ENCODE results near the gene CBFA2T2. TPM values are rescaled to one million over a fixed set of nuclear protein-coding genes. Genes with fewer than 3 reads are reported as not detected.

Gene CBFA2T2
- total RNA-seq, 1 experiment from 2014 or later, result 16.3 TPM

- in situ Hi-C loops (cut with HindIII; ENCODE audit: low pct_unique_long_range_greater_than_20kb, low sequenced_read_pairs), result no loop called here
- no TSS peak for BruUV-seq (replicated peaks)
- DNase-seq (ENCODE audit: low read depth, low spot score) (no peak), ATAC-seq (no peak)
- no peaks in the 10 kb centered on the region for H3K27me3 ChIP-seq (ENCODE audit: control insufficient read depth, insufficient read depth, low read length)
- intact Hi-C loops (cut with micrococcal nuclease; ENCODE audit: unreplicated experiment), result no loop called here
- no peak for TF ChIP-seq POLR2AphosphoS5 (IDR thresholded peaks at IDR 0.05; ENCODE audit: low read depth, low read length)
- TF ChIP-seq CTCF (IDR thresholded peaks at IDR 0.05), result no peak
- TF ChIP-seq TCF7L2 (IDR thresholded peaks at IDR 0.05; ENCODE audit: low read depth, low read length), result no peak
- no peak for TF ChIP-seq SIN3A (IDR thresholded peaks at IDR 0.05; ENCODE audit: borderline replicate concordance, insufficient read depth, low read depth, low read length)
- no peak overlapping the region for H3K4me3 ChIP-seq (ENCODE audit: low read depth in 2 of 2, low read length in 2 of 2)
- no peaks in the 10 kb centered on the region for H3K4me1 ChIP-seq (ENCODE audit: control insufficient read depth, insufficient read depth, low read length)
- CTCF ChIA-PET, result no interaction called here
- 0 out of 2 replicates have a peak, but pooled peaks cover 3% of the 10 kb centered on the region for H3K36me3 ChIP-seq (ENCODE audit: control insufficient read depth, insufficient read depth, low read length)
- no peaks in the 10 kb centered on the region for H3K9me3 ChIP-seq (ENCODE audit: control insufficient read depth, insufficient read depth, low read depth, low read length)
- H3K27ac ChIP-seq (ENCODE audit: low read length), result no peak overlapping the region
- POLR2A ChIA-PET, result no interaction called here
Measured at GRCh38 chr20:33604991-33605370, 115.1 kb downstream of the CBFA2T2 start.

GRCh38 chr20:33606118-33606771, 116.3 kb downstream of the CBFA2T2 start:
- no peak overlapping the region for H3K27ac ChIP-seq (ENCODE audit: low read length)
- in situ Hi-C loops (cut with HindIII; ENCODE audit: low pct_unique_long_range_greater_than_20kb, low sequenced_read_pairs), result no loop called here
- POLR2A ChIA-PET, result no interaction called here
- no TSS peak for BruUV-seq (replicated peaks)
- no peaks in the 10 kb centered on the region for H3K9me3 ChIP-seq (ENCODE audit: control insufficient read depth, insufficient read depth, low read depth, low read length)
- H3K36me3 ChIP-seq (ENCODE audit: control insufficient read depth, insufficient read depth, low read length), result 0 out of 2 replicates have a peak, but pooled peaks cover 3% of the 10 kb centered on the region
- TF ChIP-seq TCF7L2 (IDR thresholded peaks at IDR 0.05; ENCODE audit: low read depth, low read length) (no peak), CTCF (IDR thresholded peaks at IDR 0.05) (no peak), POLR2AphosphoS5 (IDR thresholded peaks at IDR 0.05; ENCODE audit: low read depth, low read length) (no peak), SIN3A (IDR thresholded peaks at IDR 0.05; ENCODE audit: borderline replicate concordance, insufficient read depth, low read depth, low read length) (no peak)
- TF ChIP-seq, protein P1, sequence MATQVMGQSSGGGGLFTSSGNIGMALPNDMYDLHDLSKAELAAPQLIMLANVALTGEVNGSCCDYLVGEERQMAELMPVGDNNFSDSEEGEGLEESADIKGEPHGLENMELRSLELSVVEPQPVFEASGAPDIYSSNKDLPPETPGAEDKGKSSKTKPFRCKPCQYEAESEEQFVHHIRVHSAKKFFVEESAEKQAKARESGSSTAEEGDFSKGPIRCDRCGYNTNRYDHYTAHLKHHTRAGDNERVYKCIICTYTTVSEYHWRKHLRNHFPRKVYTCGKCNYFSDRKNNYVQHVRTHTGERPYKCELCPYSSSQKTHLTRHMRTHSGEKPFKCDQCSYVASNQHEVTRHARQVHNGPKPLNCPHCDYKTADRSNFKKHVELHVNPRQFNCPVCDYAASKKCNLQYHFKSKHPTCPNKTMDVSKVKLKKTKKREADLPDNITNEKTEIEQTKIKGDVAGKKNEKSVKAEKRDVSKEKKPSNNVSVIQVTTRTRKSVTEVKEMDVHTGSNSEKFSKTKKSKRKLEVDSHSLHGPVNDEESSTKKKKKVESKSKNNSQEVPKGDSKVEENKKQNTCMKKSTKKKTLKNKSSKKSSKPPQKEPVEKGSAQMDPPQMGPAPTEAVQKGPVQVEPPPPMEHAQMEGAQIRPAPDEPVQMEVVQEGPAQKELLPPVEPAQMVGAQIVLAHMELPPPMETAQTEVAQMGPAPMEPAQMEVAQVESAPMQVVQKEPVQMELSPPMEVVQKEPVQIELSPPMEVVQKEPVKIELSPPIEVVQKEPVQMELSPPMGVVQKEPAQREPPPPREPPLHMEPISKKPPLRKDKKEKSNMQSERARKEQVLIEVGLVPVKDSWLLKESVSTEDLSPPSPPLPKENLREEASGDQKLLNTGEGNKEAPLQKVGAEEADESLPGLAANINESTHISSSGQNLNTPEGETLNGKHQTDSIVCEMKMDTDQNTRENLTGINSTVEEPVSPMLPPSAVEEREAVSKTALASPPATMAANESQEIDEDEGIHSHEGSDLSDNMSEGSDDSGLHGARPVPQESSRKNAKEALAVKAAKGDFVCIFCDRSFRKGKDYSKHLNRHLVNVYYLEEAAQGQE (IDR thresholded peaks at IDR 0.05; ENCODE audit: insufficient read depth in 1 of 2, low read depth in 2 of 2, low read length in 1 of 2), result no peak
- no peak overlapping the region for H3K4me3 ChIP-seq (ENCODE audit: low read depth in 2 of 2, low read length in 2 of 2)
- intact Hi-C loops (cut with micrococcal nuclease; ENCODE audit: unreplicated experiment), result no loop called here
- ATAC-seq, result no peak
- no peaks in the 10 kb centered on the region for H3K4me1 ChIP-seq (ENCODE audit: control insufficient read depth, insufficient read depth, low read length)
- no peaks in the 10 kb centered on the region for H3K27me3 ChIP-seq (ENCODE audit: control insufficient read depth, insufficient read depth, low read length)
- DNase-seq (ENCODE audit: low read depth, low spot score), result no peak
- CTCF ChIA-PET, result interaction anchor here (0.6 kb wide), 1 partner anchor 102 kb away, joined by 4 read pairs; no protein-coding TSS in a partner anchor

Measured in Panc1 (cell line).